GM21526 (cell line): ENCODE results near the gene PDE1A.

Experiments used
- ATAC-seq: cut with Tn5 transposase; IDR thresholded peaks from one replicate; pipeline ENCODE4 v1.9.1; 2021; ENCODE audit warnings: moderate library complexity; ENCODE audit not compliant: unreplicated experiment, low FRiP score

The PDE1A gene

GRCh38 chr2:182148344-182148743 is 278.5 kb downstream of the PDE1A start:
- no peak for ATAC-seq

- no peak for ATAC-seq
These were observed 282.1 kb downstream of the PDE1A start for GRCh38 chr2:182144776-182145165.

- no peak for ATAC-seq
These were observed 282.6 kb downstream of the PDE1A start for GRCh38 chr2:182144041-182144775.

GRCh38 chr2:182142062-182142461 is 284.8 kb downstream of the PDE1A start:
- ATAC-seq: no peak

- ATAC-seq: no peak
These were observed 292.6 kb downstream of the PDE1A start for GRCh38 chr2:182134201-182134600.

GRCh38 chr2:182133195-182133891 is 293.5 kb downstream of the PDE1A start:
- no peak for ATAC-seq

GRCh38 chr2:182132605-182133004 is 294.2 kb downstream of the PDE1A start:
- no peak for ATAC-seq

GRCh38 chr2:182128821-182129707 is 297.8 kb downstream of the PDE1A start:
- ATAC-seq: no peak

- no peak for ATAC-seq
These were observed 309.6 kb downstream of the PDE1A start for GRCh38 chr2:182117196-182117595.

GRCh38 chr2:182116774-182117173 is 310.1 kb downstream of the PDE1A start:
- no peak for ATAC-seq

- no peak for ATAC-seq
These were observed 311.6 kb downstream of the PDE1A start for GRCh38 chr2:182115258-182115657.

- no peak for ATAC-seq
These were observed 313.5 kb downstream of the PDE1A start for GRCh38 chr2:182113334-182113733.

- ATAC-seq: no peak
These were observed 316.5 kb downstream of the PDE1A start for GRCh38 chr2:182110347-182110746.

GRCh38 chr2:182103526-182103925 is 323.3 kb downstream of the PDE1A start:
- ATAC-seq: no peak

GRCh38 chr2:182101263-182101662 is 325.6 kb downstream of the PDE1A start:
- ATAC-seq: peak; percentile 79

GRCh38 chr2:182098648-182099047 is 328.2 kb downstream of the PDE1A start:
- ATAC-seq: no peak

GRCh38 chr2:182097571-182098164 is 329.2 kb downstream of the PDE1A start:
- no peak for ATAC-seq

- no peak for ATAC-seq
These were observed 336.4 kb downstream of the PDE1A start for GRCh38 chr2:182090486-182090885.
